ENCODE measurements around the gene UBE2A. TPM values are rescaled to one million over a fixed set of nuclear protein-coding genes. Genes with fewer than 3 reads are reported as not detected.

UBE2A gene
- total RNA-seq, 2 donors from 2014 or later = 59.7 to 64.0 TPM

GRCh38 chrX:119579414-119579813 is 5.1 kb downstream of the UBE2A start:
- DNase-seq = no peak
- peaks cover 7% of the 10 kb centered on the region for H3K36me3 Mint-ChIP-seq (ENCODE audit: low read depth)
- Histone ChIP-seq H3K9ac (ENCODE audit: extremely low read depth, low read length, poor library complexity, severe bottlenecking) (no peak overlapping the region), H3K4me1 (ENCODE audit: control insufficient read depth, insufficient read depth, low read length) (no peaks in the 10 kb centered on the region), H3K4me3 (ENCODE audit: low read length) (no peak overlapping the region), H3K27me3 (ENCODE audit: control insufficient read depth, insufficient read depth, low read length, poor library complexity, severe bottlenecking) (no peaks in the 10 kb centered on the region), H3K27ac (ENCODE audit: low read depth, low read length) (no peak overlapping the region), H3K36me3 (ENCODE audit: control insufficient read depth, insufficient read depth, low read length) (peaks cover 37% of the 10 kb centered on the region), H3K9me3 (ENCODE audit: control insufficient read depth, low read length) (no peaks in the 10 kb centered on the region)
- no peak overlapping the region for H3K4me3 Mint-ChIP-seq
- H3K27ac Mint-ChIP-seq = no peak overlapping the region
- peaks cover 28% of the 10 kb centered on the region for H3K9me3 Mint-ChIP-seq
- TF ChIP-seq CTCF (conservative IDR thresholded peaks at IDR 0.05) = no peak
- no peaks in the 10 kb centered on the region for H3K4me1 Mint-ChIP-seq
- no peaks in the 10 kb centered on the region for H3K27me3 Mint-ChIP-seq (ENCODE audit: insufficient read depth)

GRCh38 chrX:119583431-119584059 is 9.2 kb downstream of the UBE2A start:
- no peak overlapping the region for H3K9ac ChIP-seq (ENCODE audit: extremely low read depth, low read length, poor library complexity, severe bottlenecking)
- Mint-ChIP-seq H3K4me3 (no peak overlapping the region), H3K9me3 (peaks cover 25% of the 10 kb centered on the region), H3K27ac (no peak overlapping the region), H3K36me3 (ENCODE audit: low read depth) (peaks cover 5% of the 10 kb centered on the region), H3K4me1 (no peaks in the 10 kb centered on the region), H3K27me3 (ENCODE audit: insufficient read depth) (no peaks in the 10 kb centered on the region)
- H3K4me1 ChIP-seq (ENCODE audit: control insufficient read depth, insufficient read depth, low read length) = no peaks in the 10 kb centered on the region
- no peak overlapping the region for H3K4me3 ChIP-seq (ENCODE audit: low read length)
- no peak for DNase-seq
- no peaks in the 10 kb centered on the region for H3K27me3 ChIP-seq (ENCODE audit: control insufficient read depth, insufficient read depth, low read length, poor library complexity, severe bottlenecking)
- 100% methylated on average over 2 of the region's 2 CpGs for WGBS, 2 experiments (ENCODE audit: insufficient coverage in 1 of 2, insufficient read length in 1 of 2)
- no peaks in the 10 kb centered on the region for H3K9me3 ChIP-seq (ENCODE audit: control insufficient read depth, low read length)
- no peak for TF ChIP-seq CTCF (conservative IDR thresholded peaks at IDR 0.05)
- H3K27ac ChIP-seq (ENCODE audit: low read depth, low read length) = no peak overlapping the region
- peaks cover 24% of the 10 kb centered on the region for H3K36me3 ChIP-seq (ENCODE audit: control insufficient read depth, insufficient read depth, low read length)

GRCh38 chrX:119589810-119590209 is 15.4 kb downstream of the UBE2A start:
- Mint-ChIP-seq H3K27ac (no peak overlapping the region), H3K4me1 (no peaks in the 10 kb centered on the region), H3K36me3 (ENCODE audit: low read depth) (peaks cover 33% of the 10 kb centered on the region), H3K9me3 (peaks cover 34% of the 10 kb centered on the region), H3K27me3 (ENCODE audit: insufficient read depth) (no peaks in the 10 kb centered on the region), H3K4me3 (no peak overlapping the region)
- no peak for TF ChIP-seq CTCF (conservative IDR thresholded peaks at IDR 0.05)
- Histone ChIP-seq H3K36me3 (ENCODE audit: control insufficient read depth, insufficient read depth, low read length) (peaks cover 40% of the 10 kb centered on the region), H3K9me3 (ENCODE audit: control insufficient read depth, low read length) (no peaks in the 10 kb centered on the region), H3K4me1 (ENCODE audit: control insufficient read depth, insufficient read depth, low read length) (no peaks in the 10 kb centered on the region), H3K9ac (ENCODE audit: extremely low read depth, low read length, poor library complexity, severe bottlenecking) (no peak overlapping the region), H3K27me3 (ENCODE audit: control insufficient read depth, insufficient read depth, low read length, poor library complexity, severe bottlenecking) (no peaks in the 10 kb centered on the region), H3K4me3 (ENCODE audit: low read length) (no peak overlapping the region), H3K27ac (ENCODE audit: low read depth, low read length) (no peak overlapping the region)
- no peak for DNase-seq
- 86 to 97% methylated on average over 1 to 5 of the region's 5 CpGs for WGBS, 2 experiments (ENCODE audit: insufficient coverage in 1 of 2, insufficient read length in 1 of 2)
